ENCODE results near the gene PTK6.

PTK6 gene

GRCh38 chr20:63556873-63557478 lies 19.8 kb upstream of the PTK6 start:
- WGBS, 2 donors (ENCODE audit: extremely low coverage in 2 of 2, insufficient read length in 2 of 2, insufficient replicate concordance in 1 of 2): no CpG with 5 or more reads among the region's 23 CpGs
- H2BK15ac ChIP-seq (ENCODE audit: low read length): peak overlapping the region; percentile 26
- H3K18ac ChIP-seq (ENCODE audit: low read length): peak overlapping the region; percentile 93
- H2BK5ac ChIP-seq (ENCODE audit: low read length): peak overlapping the region; percentile 53
- peak overlapping the region; percentile 80 for H3K23ac ChIP-seq (ENCODE audit: low read depth, low read length, poor library complexity)
- peak overlapping the region; percentile 70 for H3K9ac ChIP-seq (ENCODE audit: low read depth, low read length, poor library complexity)
- no peaks in the 10 kb centered on the region for H3K27me3 ChIP-seq (ENCODE audit: control insufficient read depth in 3 of 3, insufficient read depth in 3 of 3, low read depth in 1 of 3, low read length in 3 of 3)
- H3K4me1 ChIP-seq (ENCODE audit: control insufficient read depth in 2 of 2, insufficient read depth in 1 of 2, low read depth in 1 of 2, low read length in 2 of 2): peaks cover 15 to 18% of the 10 kb centered on the region in 2 donors
- no peaks in the 10 kb centered on the region for H3K9me3 ChIP-seq (replicated peaks in 1 of 2; ENCODE audit: control insufficient read depth in 2 of 2, insufficient read depth in 1 of 2, low read depth in 1 of 2, low read length in 2 of 2)
- H3K79me1 ChIP-seq (ENCODE audit: low read depth, low read length): peaks cover 2% of the 10 kb centered on the region
- H2BK12ac ChIP-seq (ENCODE audit: low read length): no peak overlapping the region
- H3K14ac ChIP-seq (ENCODE audit: low read length): peak overlapping the region; percentile 97
- no peak overlapping the region for H2AFZ ChIP-seq (ENCODE audit: low read length)
- no peaks in the 10 kb centered on the region for H3K36me3 ChIP-seq (replicated peaks in 1 of 2; ENCODE audit: control insufficient read depth in 2 of 2, insufficient read depth in 2 of 2, low read length in 2 of 2)
- H4K91ac ChIP-seq (ENCODE audit: low read depth, low read length, poor library complexity): no peak overlapping the region
- H2BK120ac ChIP-seq (ENCODE audit: low read depth, low read length): peak overlapping the region; percentile 72
- peak overlapping the region; percentile 11 for H3K4me2 ChIP-seq (ENCODE audit: insufficient read depth, low read length, poor library complexity, severe bottlenecking)
- no peak overlapping the region for H3K4me3 ChIP-seq (ENCODE audit: low read length in 2 of 2)
- peak overlapping the region; percentile 97 for H2AK5ac ChIP-seq (ENCODE audit: low read depth, low read length)
- H4K8ac ChIP-seq (ENCODE audit: low read depth, low read length): peak overlapping the region; percentile 65
- no peak overlapping the region for H3K27ac ChIP-seq (replicated peaks; ENCODE audit: low read length)
- peak; percentile 33 for DNase-seq (ENCODE audit: low spot score)
- peak overlapping the region; percentile 84 for H3K4ac ChIP-seq (ENCODE audit: low read length)

DNA sequence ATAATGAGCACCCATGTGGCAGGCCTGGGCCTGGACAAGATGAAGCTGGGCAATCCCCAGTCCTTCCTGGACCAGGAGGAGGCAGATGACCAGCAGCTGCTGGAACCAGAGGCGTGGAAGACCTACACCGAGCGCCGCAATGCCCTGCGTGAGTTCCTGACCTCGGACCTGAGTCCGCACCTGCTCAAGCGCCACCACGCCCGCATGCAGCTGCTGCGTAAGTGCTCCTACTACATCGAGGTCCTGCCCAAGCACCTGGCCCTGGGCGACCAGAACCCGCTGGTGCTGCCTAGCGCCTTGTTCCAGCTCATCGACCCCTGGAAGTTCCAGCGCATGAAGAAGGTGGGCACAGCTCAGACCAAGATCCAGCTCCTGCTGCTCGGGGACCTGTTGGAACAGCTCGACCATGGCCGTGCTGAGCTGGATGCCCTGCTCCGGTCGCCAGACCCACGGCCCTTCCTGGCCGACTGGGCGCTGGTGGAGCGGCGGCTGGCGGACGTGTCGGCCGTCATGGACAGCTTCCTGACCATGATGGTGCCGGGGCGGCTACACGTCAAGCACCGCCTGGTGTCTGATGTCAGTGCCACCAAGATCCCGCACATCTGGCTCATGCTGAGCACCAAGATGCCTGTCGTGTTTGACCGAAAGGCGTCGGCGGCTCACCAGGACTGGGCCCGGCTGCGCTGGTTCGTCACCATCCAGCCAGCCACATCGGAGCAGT lies 18.6 kb upstream of the PTK6 start:
- no peaks in the 10 kb centered on the region for H3K36me3 ChIP-seq (replicated peaks in 1 of 2; ENCODE audit: control insufficient read depth in 2 of 2, insufficient read depth in 2 of 2, low read length in 2 of 2)
- WGBS, 2 donors (ENCODE audit: extremely low coverage in 2 of 2, insufficient read length in 2 of 2, insufficient replicate concordance in 1 of 2): no CpG with 5 or more reads among the region's 45 CpGs
- peak overlapping the region; percentile 14 for H3K4ac ChIP-seq (ENCODE audit: low read length)
- peak overlapping the region; percentile 76 for H3K14ac ChIP-seq (ENCODE audit: low read length)
- H3K9me3 ChIP-seq (replicated peaks in 1 of 2; ENCODE audit: control insufficient read depth in 2 of 2, insufficient read depth in 1 of 2, low read depth in 1 of 2, low read length in 2 of 2): no peaks in the 10 kb centered on the region
- peaks cover 17 to 18% of the 10 kb centered on the region in 2 donors for H3K4me1 ChIP-seq (ENCODE audit: control insufficient read depth in 2 of 2, insufficient read depth in 1 of 2, low read depth in 1 of 2, low read length in 2 of 2)
- peaks cover 0 to 4% (median 0%) of the 10 kb centered on the region in 3 experiments for H3K27me3 ChIP-seq (ENCODE audit: control insufficient read depth in 3 of 3, insufficient read depth in 3 of 3, low read depth in 1 of 3, low read length in 3 of 3)
- peak overlapping the region; percentile 81 for H3K23ac ChIP-seq (ENCODE audit: low read depth, low read length, poor library complexity)
- H2AFZ ChIP-seq (ENCODE audit: low read length): no peak overlapping the region
- H2BK120ac ChIP-seq (ENCODE audit: low read depth, low read length): no peak overlapping the region
- peak overlapping the region; percentile 99 for H2AK5ac ChIP-seq (ENCODE audit: low read depth, low read length)
- no peak for DNase-seq (ENCODE audit: low spot score)
- no peak overlapping the region for H3K4me2 ChIP-seq (ENCODE audit: insufficient read depth, low read length, poor library complexity, severe bottlenecking)
- peak overlapping the region; percentile 100 for H2BK15ac ChIP-seq (ENCODE audit: low read length)
- no peak overlapping the region for H3K4me3 ChIP-seq (ENCODE audit: low read length in 2 of 2)
- H3K79me1 ChIP-seq (ENCODE audit: low read depth, low read length): peaks cover 2% of the 10 kb centered on the region
- no peak overlapping the region for H3K9ac ChIP-seq (ENCODE audit: low read depth, low read length, poor library complexity)
- peak overlapping the region; percentile 72 for H3K18ac ChIP-seq (ENCODE audit: low read length)
- peak overlapping the region; percentile 4 for H2BK5ac ChIP-seq (ENCODE audit: low read length)
- H2BK12ac ChIP-seq (ENCODE audit: low read length): peak overlapping the region; percentile 46
- no peak overlapping the region for H4K8ac ChIP-seq (ENCODE audit: low read depth, low read length)
- H3K27ac ChIP-seq (replicated peaks; ENCODE audit: low read length): no peak overlapping the region
- H4K91ac ChIP-seq (ENCODE audit: low read depth, low read length, poor library complexity): peak overlapping the region; percentile 75

- Histone ChIP-seq H2AFZ (ENCODE audit: low read length) (peak overlapping the region; percentile 99), H2AK5ac (ENCODE audit: low read depth, low read length) (peak overlapping the region; percentile 99), H3K36me3 (replicated peaks in 1 of 2; ENCODE audit: control insufficient read depth in 2 of 2, insufficient read depth in 2 of 2, low read length in 2 of 2) (no peaks in the 10 kb centered on the region), H3K27me3 (ENCODE audit: control insufficient read depth in 3 of 3, insufficient read depth in 3 of 3, low read depth in 1 of 3, low read length in 3 of 3) (peaks cover 0 to 5% (median 0%) of the 10 kb centered on the region in 3 experiments), H2BK120ac (ENCODE audit: low read depth, low read length) (peak overlapping the region; percentile 94), H3K9me3 (replicated peaks in 1 of 2; ENCODE audit: control insufficient read depth in 2 of 2, insufficient read depth in 1 of 2, low read depth in 1 of 2, low read length in 2 of 2) (no peaks in the 10 kb centered on the region), H2BK12ac (ENCODE audit: low read length) (peak overlapping the region; percentile 90), H4K91ac (ENCODE audit: low read depth, low read length, poor library complexity) (peak overlapping the region; percentile 53), H2BK5ac (ENCODE audit: low read length) (peak overlapping the region; percentile 82), H3K14ac (ENCODE audit: low read length) (peak overlapping the region; percentile 94), H3K4me2 (ENCODE audit: insufficient read depth, low read length, poor library complexity, severe bottlenecking) (peak overlapping the region; percentile 83), H3K4ac (ENCODE audit: low read length) (peak overlapping the region; percentile 23), H3K4me1 (ENCODE audit: control insufficient read depth in 2 of 2, insufficient read depth in 1 of 2, low read depth in 1 of 2, low read length in 2 of 2) (peaks cover 17 to 18% of the 10 kb centered on the region in 2 donors), H3K23ac (ENCODE audit: low read depth, low read length, poor library complexity) (peak overlapping the region; percentile 80), H4K8ac (ENCODE audit: low read depth, low read length) (peak overlapping the region; percentile 17), H3K4me3 (ENCODE audit: low read length in 2 of 2) (peak overlapping the region; percentile 50 to 77), H3K18ac (ENCODE audit: low read length) (peak overlapping the region; percentile 91), H3K79me1 (ENCODE audit: low read depth, low read length) (peaks cover 2% of the 10 kb centered on the region), H2BK15ac (ENCODE audit: low read length) (peak overlapping the region; percentile 100), H3K27ac (replicated peaks; ENCODE audit: low read length) (no peak overlapping the region), H3K9ac (ENCODE audit: low read depth, low read length, poor library complexity) (peak overlapping the region; percentile 90)
- DNase-seq (ENCODE audit: low spot score): no peak
- no CpG with 5 or more reads among the region's 38 CpGs for WGBS, 2 donors (ENCODE audit: extremely low coverage in 2 of 2, insufficient read length in 2 of 2, insufficient replicate concordance in 1 of 2)
These were observed 17.4 kb upstream of the PTK6 start for GRCh38 chr20:63554361-63555278.

Measured in neuronal stem cell (in vitro differentiated cells).